ENCODE measurements around the gene KDM4C. TPM values are rescaled to one million over a fixed set of nuclear protein-coding genes. Genes with fewer than 3 reads are reported as not detected.

KDM4C gene
- total and polyA plus RNA-seq, 2 donors, result 16.3 to 66.1 TPM

DNA sequence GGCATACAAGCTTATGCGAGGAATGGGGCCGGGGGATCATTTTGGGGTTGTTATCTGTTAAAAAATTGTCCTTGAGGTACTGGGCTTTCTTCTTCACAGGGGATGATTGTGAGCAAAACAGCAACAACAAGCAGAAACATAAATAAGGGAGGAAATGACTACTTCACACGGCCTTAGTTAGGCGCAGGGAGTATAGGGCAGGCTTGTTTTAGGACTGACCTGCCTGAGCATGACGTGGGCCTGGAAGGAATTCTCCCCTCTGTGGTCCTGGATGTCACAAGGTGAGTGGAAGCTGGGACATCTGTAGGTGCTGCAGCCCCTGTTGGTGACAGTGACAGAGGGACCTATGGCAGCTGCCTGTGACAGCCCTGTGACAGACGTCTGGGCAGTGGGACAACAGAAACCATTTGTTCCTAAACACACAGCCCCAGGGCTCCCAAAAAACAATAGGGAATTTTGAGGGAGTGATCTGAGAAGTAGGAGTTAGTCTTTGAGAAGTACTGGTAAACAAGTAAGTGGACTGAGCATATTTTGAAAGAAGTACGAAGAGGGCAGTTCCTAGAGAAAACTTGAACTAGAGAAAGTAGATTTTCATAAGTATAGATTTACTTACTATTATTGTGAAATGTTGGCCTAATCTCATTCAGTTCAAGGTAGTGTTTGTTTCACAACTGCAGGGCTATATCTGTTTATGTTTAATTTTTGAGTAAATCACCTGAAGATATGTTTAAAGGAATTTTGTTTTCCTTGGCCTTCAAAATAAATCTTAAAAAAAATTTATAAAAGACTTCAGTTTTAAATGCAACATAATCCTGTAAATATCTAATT, 113.1 kb downstream of the KDM4C start:
- no peak for DNase-seq (ENCODE audit: extremely low spot score)
- Histone ChIP-seq H3K36me3 (ENCODE audit: insufficient read depth) (no peaks in the 10 kb centered on the region), H3K4me1 (ENCODE audit: insufficient read depth) (no peaks in the 10 kb centered on the region), H3K27ac (ENCODE audit: low read depth) (no peak overlapping the region), H3K4me3 (ENCODE audit: low read depth, low read length) (no peak overlapping the region)
- WGBS, result 89% methylated on average over 7 of the region's 7 CpGs

DNA sequence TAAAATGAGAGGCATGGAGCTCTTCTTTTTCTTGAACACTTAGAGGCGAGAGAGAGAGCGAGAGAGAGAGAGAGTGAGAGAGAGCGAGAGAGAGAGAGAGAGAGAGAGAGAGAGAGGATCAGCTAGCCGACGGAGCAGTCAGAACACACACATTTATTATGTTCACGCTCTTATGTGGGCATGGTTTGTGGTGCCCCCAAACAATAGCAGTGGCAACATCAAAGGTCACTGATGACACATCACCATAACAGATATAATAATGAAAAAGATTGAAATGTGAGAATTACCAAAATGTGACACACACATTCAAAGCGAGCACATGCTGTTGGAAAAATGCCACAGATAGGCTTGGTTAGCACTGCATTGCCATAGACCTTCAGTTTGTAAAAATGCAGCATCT, 116.1 kb downstream of the KDM4C start:
- Histone ChIP-seq H3K4me3 (ENCODE audit: low read depth, low read length) (no peak overlapping the region), H3K4me1 (ENCODE audit: insufficient read depth) (no peaks in the 10 kb centered on the region), H3K36me3 (ENCODE audit: insufficient read depth) (no peaks in the 10 kb centered on the region), H3K27ac (ENCODE audit: low read depth) (no peak overlapping the region)
- WGBS, result 46% methylated on average over 7 of the region's 7 CpGs
- no peak for DNase-seq (ENCODE audit: extremely low spot score)

DNA sequence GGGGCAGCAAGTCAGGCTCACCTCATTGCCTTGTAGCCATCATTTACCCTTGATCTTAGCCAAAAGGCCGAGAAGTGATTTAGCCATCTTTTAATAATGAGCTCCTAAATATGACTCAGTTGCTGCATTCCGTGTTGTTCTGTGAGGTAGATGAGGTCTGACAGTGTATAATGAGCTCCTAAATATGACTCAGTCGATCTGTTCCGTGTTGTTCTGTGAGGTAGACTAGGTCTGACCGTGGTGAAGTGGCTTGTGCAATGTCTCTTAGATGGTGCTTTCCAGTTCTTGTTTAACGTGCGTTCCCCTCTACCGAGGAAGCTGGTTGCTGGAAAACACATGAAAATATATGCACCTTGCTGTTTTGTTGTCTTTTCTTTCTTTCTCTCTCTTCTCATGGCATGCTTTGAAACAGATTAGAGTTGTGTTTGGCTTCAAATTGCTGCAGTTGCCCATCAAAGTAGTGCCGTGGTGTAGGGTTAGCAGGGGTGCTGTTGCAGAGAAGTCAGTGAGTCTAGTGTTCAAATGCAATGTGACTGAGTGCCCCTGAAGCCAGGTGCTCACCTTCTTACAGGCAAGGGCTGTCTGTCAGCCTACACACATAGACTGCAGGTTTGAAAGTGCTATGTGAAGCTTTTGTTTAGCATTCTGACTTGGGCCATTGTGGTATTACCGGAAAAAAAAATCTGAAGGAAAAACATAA, 118.6 kb downstream of the KDM4C start:
- no peak for DNase-seq (ENCODE audit: extremely low spot score)
- WGBS, result 97% methylated on average over 10 of the region's 10 CpGs

DNA sequence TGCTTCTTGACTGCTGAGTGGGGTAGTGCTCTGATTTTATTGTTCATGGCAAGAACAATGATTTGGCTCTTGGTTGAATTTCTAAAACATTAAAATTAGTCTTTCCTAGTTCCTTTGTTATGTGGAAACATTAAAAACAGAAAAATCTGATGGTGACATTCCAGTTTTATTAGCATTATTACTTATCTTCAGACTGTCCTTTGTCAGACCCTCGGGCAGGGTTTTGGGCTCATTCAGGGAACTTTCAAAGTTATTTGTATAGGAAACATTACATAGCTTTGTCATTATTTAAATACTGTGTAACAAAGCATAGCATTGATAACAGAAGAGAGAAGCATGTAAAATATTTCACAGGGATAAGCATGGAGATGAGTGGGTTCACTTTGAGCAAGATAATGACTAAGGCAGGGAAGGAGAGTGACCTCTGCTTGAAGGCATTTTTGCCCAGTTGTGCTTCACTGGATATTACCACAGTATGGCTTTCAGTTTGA, 119.9 kb downstream of the KDM4C start:
- no peaks in the 10 kb centered on the region for H3K36me3 ChIP-seq (ENCODE audit: insufficient read depth)
- 82% methylated on average over 1 of the region's 1 CpG for WGBS
- no peak overlapping the region for H3K4me3 ChIP-seq (ENCODE audit: low read depth, low read length)

More for the DNA sequence above, 118.6 kb downstream of the KDM4C start:
- no peak overlapping the region for H3K27ac ChIP-seq (ENCODE audit: low read depth)
- no peak overlapping the region for H3K4me3 ChIP-seq (ENCODE audit: low read depth, low read length)
- no peaks in the 10 kb centered on the region for H3K36me3 ChIP-seq (ENCODE audit: insufficient read depth)
- H3K4me1 ChIP-seq (ENCODE audit: insufficient read depth), result no peaks in the 10 kb centered on the region

GRCh38 chr9:6880626-6881025, 122.9 kb downstream of the KDM4C start:
- no peaks in the 10 kb centered on the region for H3K36me3 ChIP-seq (ENCODE audit: insufficient read depth)
- no peak for DNase-seq (ENCODE audit: extremely low spot score)
- no peak overlapping the region for H3K4me3 ChIP-seq (ENCODE audit: low read depth, low read length)
- H3K27ac ChIP-seq (ENCODE audit: low read depth), result no peak overlapping the region
- 87% methylated on average over 2 of the region's 2 CpGs for WGBS
- H3K4me1 ChIP-seq (ENCODE audit: insufficient read depth), result no peaks in the 10 kb centered on the region

More for the DNA sequence above, 119.9 kb downstream of the KDM4C start:
- no peak overlapping the region for H3K27ac ChIP-seq (ENCODE audit: low read depth)
- no peaks in the 10 kb centered on the region for H3K4me1 ChIP-seq (ENCODE audit: insufficient read depth)
- DNase-seq (ENCODE audit: extremely low spot score), result no peak

DNA sequence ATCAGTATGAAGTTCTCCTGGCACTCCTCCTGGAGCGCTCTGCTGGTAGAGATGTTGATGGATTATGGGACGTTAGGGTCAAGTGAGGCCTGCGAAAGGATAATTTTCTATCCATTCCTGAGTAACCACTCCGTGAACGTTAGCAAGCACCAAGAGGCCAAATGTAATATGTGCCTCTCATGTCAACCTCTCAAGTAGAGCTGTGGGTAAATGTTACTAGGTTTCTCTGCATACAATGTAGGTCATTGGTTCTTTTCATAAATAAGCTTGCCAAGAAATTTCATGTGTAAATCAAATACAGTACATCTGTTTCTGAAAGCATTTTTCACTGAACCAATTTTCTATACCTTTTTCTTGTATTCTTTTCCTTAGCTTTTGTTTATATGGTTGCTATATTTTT, 126.3 kb downstream of the KDM4C start:
- WGBS, result 86% methylated on average over 5 of the region's 5 CpGs
- Histone ChIP-seq H3K4me1 (ENCODE audit: insufficient read depth) (no peaks in the 10 kb centered on the region), H3K27ac (ENCODE audit: low read depth) (no peak overlapping the region), H3K4me3 (ENCODE audit: low read depth, low read length) (no peak overlapping the region), H3K36me3 (ENCODE audit: insufficient read depth) (no peaks in the 10 kb centered on the region)
- DNase-seq (ENCODE audit: extremely low spot score), result no peak

GRCh38 chr9:6884990-6885389, 127.2 kb downstream of the KDM4C start:
- Histone ChIP-seq H3K4me1 (ENCODE audit: insufficient read depth) (no peaks in the 10 kb centered on the region), H3K27ac (ENCODE audit: low read depth) (no peak overlapping the region), H3K4me3 (ENCODE audit: low read depth, low read length) (no peak overlapping the region), H3K36me3 (ENCODE audit: insufficient read depth) (no peaks in the 10 kb centered on the region)
- WGBS, result 90% methylated on average over 2 of the region's 2 CpGs
- DNase-seq (ENCODE audit: extremely low spot score), result no peak

DNA sequence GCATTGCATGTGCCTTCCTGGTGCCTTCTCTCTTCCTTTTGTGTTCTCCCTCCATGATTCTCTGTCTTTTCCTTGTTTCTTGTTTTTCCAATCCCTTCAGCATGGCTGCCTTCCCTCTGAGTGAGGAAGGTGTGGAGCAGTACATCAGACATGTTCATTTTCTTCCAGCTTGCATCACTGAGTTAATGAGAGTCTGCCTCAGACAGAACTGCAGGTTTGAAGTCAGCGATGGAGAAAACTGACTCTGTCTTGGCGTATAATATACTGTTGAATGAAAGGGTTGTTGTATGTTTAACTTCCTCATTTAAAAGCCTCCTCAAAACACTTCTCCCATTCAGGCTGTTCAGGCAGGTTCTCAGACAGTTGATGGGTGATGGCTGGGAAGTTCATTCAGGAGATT, 129.3 kb downstream of the KDM4C start:
- H3K4me1 ChIP-seq (ENCODE audit: insufficient read depth), result no peaks in the 10 kb centered on the region
- no peaks in the 10 kb centered on the region for H3K36me3 ChIP-seq (ENCODE audit: insufficient read depth)
- 95% methylated on average over 2 of the region's 2 CpGs for WGBS
- no peak for DNase-seq (ENCODE audit: extremely low spot score)
- H3K27ac ChIP-seq (ENCODE audit: low read depth), result no peak overlapping the region
- no peak overlapping the region for H3K4me3 ChIP-seq (ENCODE audit: low read depth, low read length)

DNA sequence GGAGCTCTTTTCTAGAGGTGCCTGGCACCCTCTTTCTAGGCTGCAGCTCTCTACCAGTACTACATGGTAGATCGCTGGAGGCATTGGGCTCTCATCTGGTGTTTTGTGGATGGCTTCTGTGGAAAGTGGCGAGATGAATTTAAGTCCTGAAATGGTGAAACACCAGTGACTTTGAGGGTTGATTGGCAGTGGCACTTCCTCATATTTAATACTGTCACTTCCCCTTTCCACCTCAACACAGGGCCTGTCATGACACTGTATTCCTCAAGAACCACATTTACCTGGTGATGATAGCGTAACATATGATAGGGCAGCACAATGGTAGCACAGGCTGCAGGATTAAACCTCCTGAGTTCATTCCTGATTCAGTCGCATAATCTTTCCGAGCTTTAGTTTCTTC, 132.1 kb downstream of the KDM4C start:
- DNase-seq (ENCODE audit: extremely low spot score), result no peak
- 96% methylated on average over 5 of the region's 5 CpGs for WGBS
- Histone ChIP-seq H3K4me3 (ENCODE audit: low read depth, low read length) (no peak overlapping the region), H3K27ac (ENCODE audit: low read depth) (no peak overlapping the region), H3K4me1 (ENCODE audit: insufficient read depth) (no peaks in the 10 kb centered on the region), H3K36me3 (ENCODE audit: insufficient read depth) (no peaks in the 10 kb centered on the region)

GRCh38 chr9:6893350-6894131, 135.8 kb downstream of the KDM4C start:
- Histone ChIP-seq H3K4me3 (ENCODE audit: low read depth, low read length) (no peak overlapping the region), H3K27ac (ENCODE audit: low read depth) (no peak overlapping the region), H3K36me3 (ENCODE audit: insufficient read depth) (no peaks in the 10 kb centered on the region), H3K4me1 (ENCODE audit: insufficient read depth) (no peaks in the 10 kb centered on the region)
- DNase-seq (ENCODE audit: extremely low spot score), result no peak
- 95% methylated on average over 6 of the region's 6 CpGs for WGBS

- H3K4me1 ChIP-seq (ENCODE audit: insufficient read depth), result no peaks in the 10 kb centered on the region
- no peak overlapping the region for H3K4me3 ChIP-seq (ENCODE audit: low read depth, low read length)
- no peaks in the 10 kb centered on the region for H3K36me3 ChIP-seq (ENCODE audit: insufficient read depth)
- no peak overlapping the region for H3K27ac ChIP-seq (ENCODE audit: low read depth)
- no peak for DNase-seq (ENCODE audit: extremely low spot score)
- WGBS, result 88% methylated on average over 3 of the region's 3 CpGs
Measured at GRCh38 chr9:6894135-6894534, 136.4 kb downstream of the KDM4C start.

GRCh38 chr9:6895754-6896153, 138.0 kb downstream of the KDM4C start:
- Histone ChIP-seq H3K4me3 (ENCODE audit: low read depth, low read length) (no peak overlapping the region), H3K36me3 (ENCODE audit: insufficient read depth) (no peaks in the 10 kb centered on the region), H3K27ac (ENCODE audit: low read depth) (no peak overlapping the region), H3K4me1 (ENCODE audit: insufficient read depth) (no peaks in the 10 kb centered on the region)
- WGBS, result 95% methylated on average over 1 of the region's 1 CpG
- DNase-seq (ENCODE audit: extremely low spot score), result no peak

DNA sequence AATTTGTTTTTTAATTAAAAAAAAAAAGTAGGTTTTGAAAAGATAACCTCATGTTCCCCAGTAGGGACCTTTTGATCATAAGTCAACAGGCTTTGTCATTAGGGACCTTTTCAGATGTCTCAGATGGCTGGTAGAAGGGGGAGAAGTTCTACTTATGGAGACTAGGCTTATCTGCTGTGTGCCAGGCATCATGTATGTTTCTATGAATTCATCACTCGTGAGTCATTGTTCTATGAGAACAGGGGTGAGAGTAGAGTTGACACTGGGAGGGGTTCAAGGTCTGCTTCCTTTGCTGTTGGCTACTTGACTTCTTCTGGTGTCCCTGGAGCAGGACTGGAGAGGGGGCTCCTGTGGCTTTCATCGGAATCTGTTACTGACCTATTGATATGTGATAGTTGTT, 138.8 kb downstream of the KDM4C start:
- no peaks in the 10 kb centered on the region for H3K36me3 ChIP-seq (ENCODE audit: insufficient read depth)
- 96% methylated on average over 2 of the region's 2 CpGs for WGBS
- no peak for DNase-seq (ENCODE audit: extremely low spot score)
- no peak overlapping the region for H3K4me3 ChIP-seq (ENCODE audit: low read depth, low read length)
- H3K27ac ChIP-seq (ENCODE audit: low read depth), result no peak overlapping the region
- H3K4me1 ChIP-seq (ENCODE audit: insufficient read depth), result no peaks in the 10 kb centered on the region

Measured in urinary bladder (tissue), 4 donors.